Measurements from ENCODE around the gene GRPEL1. TPM values are rescaled to one million over a fixed set of nuclear protein-coding genes. Genes with fewer than 3 reads are reported as not detected.

The GRPEL1 gene
- total and polyA plus RNA-seq, 2 of the 13 experiments (the other 11 are each of a cell fraction or from before 2014, with no cell fraction given), result 32.3 to 141 TPM

DNA sequence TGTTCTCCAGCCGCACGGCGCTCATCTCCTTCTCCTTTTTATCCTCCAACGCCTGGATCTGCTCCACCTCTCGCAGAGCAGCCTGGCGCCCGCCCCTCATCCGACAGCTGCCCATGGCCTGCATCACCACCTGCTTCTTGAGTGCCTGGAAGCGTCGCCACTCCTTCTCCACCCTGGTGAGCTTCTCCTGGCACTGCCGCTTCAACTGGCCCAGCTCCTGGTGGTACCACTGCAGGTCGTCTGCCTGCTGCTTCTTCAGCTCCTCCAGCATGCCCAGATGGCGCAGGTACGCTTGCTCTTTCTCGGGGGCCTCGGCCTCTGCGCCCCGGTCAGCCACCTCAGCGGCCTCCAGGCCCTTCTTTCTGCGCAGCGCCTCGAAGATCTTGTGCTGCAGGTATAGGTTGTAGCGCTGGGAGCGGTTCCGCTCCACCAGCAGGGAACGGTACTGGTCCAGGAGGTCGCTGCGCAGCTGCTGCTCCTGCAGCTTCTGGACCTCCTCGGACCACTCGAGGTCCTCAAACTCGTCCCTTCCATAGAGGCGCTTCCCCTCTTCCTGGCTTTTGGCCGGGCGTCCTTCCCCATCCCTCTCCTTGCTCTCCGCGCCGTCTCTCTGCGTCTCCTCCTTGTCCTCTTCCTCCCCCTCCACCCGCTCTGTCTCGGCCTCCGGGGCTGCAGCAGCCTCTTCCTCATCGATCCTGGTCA lies 25.9 kb downstream of the GRPEL1 start (continued):
- TF ChIP-seq, protein P1, sequence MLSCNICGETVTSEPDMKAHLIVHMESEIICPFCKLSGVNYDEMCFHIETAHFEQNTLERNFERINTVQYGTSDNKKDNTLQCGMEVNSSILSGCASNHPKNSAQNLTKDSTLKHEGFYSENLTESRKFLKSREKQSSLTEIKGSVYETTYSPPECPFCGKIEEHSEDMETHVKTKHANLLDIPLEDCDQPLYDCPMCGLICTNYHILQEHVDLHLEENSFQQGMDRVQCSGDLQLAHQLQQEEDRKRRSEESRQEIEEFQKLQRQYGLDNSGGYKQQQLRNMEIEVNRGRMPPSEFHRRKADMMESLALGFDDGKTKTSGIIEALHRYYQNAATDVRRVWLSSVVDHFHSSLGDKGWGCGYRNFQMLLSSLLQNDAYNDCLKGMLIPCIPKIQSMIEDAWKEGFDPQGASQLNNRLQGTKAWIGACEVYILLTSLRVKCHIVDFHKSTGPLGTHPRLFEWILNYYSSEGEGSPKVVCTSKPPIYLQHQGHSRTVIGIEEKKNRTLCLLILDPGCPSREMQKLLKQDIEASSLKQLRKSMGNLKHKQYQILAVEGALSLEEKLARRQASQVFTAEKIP (CRISPR knock-in tag; IDR thresholded peaks at IDR 0.05; ENCODE audit: borderline replicate concordance), result no peak
- TF ChIP-seq NFKB2 (CRISPR knock-in tag; IDR thresholded peaks at IDR 0.05; ENCODE audit: borderline replicate concordance) (no peak), NFIB (CRISPR knock-in tag; IDR thresholded peaks at IDR 0.05; ENCODE audit: borderline replicate concordance) (peak; percentile 66; the same call in 1 of the 2 replicates), ZNF350 (CRISPR knock-in tag; IDR thresholded peaks at IDR 0.05; ENCODE audit: borderline replicate concordance, low read depth) (no peak), MNT (IDR thresholded peaks at IDR 0.05) (no peak), EP300 (IDR thresholded peaks at IDR 0.05; ENCODE audit: low read depth in 2 of 2, low read length in 2 of 2) (no peak), EP300 (CRISPR knock-in tag; IDR thresholded peaks at IDR 0.05; ENCODE audit: borderline replicate concordance) (no peak), LRRFIP1 (CRISPR knock-in tag; conservative IDR thresholded peaks at IDR 0.05) (no peak), ZNF720 (CRISPR knock-in tag; IDR thresholded peaks at IDR 0.05) (no peak), ZNF326 (CRISPR knock-in tag; IDR thresholded peaks at IDR 0.05; ENCODE audit: borderline replicate concordance) (no peak), ZNF564 (CRISPR knock-in tag; IDR thresholded peaks at IDR 0.05) (no peak), ZNF766 (CRISPR knock-in tag; IDR thresholded peaks at IDR 0.05; ENCODE audit: borderline replicate concordance) (peak; percentile 48; the same call in 1 of the 2 replicates), ZNF574 (CRISPR knock-in tag; IDR thresholded peaks at IDR 0.05) (0 out of 2 replicates have a peak, but pooled peaks have one; percentile 4), ZFP62 (CRISPR knock-in tag; IDR thresholded peaks at IDR 0.05) (no peak), DNMT1 (CRISPR knock-in tag; IDR thresholded peaks at IDR 0.05) (0 out of 2 replicates have a peak, but pooled peaks have one; percentile 66)
- TF ChIP-seq, protein P2, sequence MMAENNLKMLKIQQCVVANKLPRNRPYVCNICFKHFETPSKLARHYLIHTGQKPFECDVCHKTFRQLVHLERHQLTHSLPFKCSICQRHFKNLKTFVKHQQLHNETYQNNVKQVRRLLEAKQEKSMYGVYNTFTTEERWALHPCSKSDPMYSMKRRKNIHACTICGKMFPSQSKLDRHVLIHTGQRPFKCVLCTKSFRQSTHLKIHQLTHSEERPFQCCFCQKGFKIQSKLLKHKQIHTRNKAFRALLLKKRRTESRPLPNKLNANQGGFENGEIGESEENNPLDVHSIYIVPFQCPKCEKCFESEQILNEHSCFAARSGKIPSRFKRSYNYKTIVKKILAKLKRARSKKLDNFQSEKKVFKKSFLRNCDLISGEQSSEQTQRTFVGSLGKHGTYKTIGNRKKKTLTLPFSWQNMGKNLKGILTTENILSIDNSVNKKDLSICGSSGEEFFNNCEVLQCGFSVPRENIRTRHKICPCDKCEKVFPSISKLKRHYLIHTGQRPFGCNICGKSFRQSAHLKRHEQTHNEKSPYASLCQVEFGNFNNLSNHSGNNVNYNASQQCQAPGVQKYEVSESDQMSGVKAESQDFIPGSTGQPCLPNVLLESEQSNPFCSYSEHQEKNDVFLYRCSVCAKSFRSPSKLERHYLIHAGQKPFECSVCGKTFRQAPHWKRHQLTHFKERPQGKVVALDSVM (CRISPR knock-in tag; IDR thresholded peaks at IDR 0.05), result no peak
- TF ChIP-seq, protein P3, sequence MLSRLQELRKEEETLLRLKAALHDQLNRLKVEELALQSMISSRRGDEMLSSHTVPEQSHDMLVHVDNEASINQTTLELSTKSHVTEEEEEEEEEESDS (CRISPR knock-in tag; IDR thresholded peaks at IDR 0.05; ENCODE audit: borderline replicate concordance), result no peak

Data from HepG2 (cell line).